ENCODE results near the gene UBR1. TPM values are rescaled to one million over a fixed set of nuclear protein-coding genes. Genes with fewer than 3 reads are reported as not detected.

Gene UBR1
- total RNA-seq, 1 experiment from 2014 or later = 22.2 TPM

DNA sequence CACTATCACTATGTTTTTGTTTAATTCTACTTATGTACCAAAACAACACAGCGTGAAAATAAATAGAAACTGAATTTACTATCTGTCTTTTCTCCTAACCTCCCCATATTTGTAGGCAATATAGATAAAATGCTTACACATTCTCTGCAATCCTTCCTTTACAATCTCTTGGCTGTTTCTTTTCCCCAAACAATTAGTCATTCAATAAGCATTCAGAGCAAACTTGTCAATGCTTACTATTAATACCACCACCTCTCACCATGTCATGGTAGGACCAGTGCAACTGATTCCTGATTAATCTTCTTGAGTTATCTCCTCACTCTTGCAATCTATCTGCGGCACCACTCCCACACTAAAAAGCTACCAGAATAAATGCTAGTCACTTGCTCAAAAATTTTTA is 111.3 kb downstream of the UBR1 start:
- H3K23me2 ChIP-seq (ENCODE audit: insufficient read length, low read depth, low read length, poor library complexity, severe bottlenecking) = no peaks in the 10 kb centered on the region
- peaks cover 2 to 10% of the 10 kb centered on the region in 2 experiments; a peak in 2 of 4 replicates for H3K4me1 Mint-ChIP-seq
- no peak overlapping the region for H3K56ac ChIP-seq (ENCODE audit: insufficient read length, low read depth, low read length)
- H3K14ac ChIP-seq (ENCODE audit: insufficient read depth, low read length) = no peak overlapping the region
- H3K79me2 ChIP-seq (ENCODE audit: insufficient read depth, low read length) = no peaks in the 10 kb centered on the region
- H3K36me3 Mint-ChIP-seq (ENCODE audit: insufficient read depth in 1 of 3, low read depth in 3 of 3) = peaks cover 2 to 21% (median 17%) of the 10 kb centered on the region in 3 experiments; a peak in 5 of 7 replicates
- no peak overlapping the region for H4K8ac ChIP-seq (replicated peaks; ENCODE audit: insufficient read length, low read depth, low read length)
- H3T11ph ChIP-seq (ENCODE audit: low read length) = no peak overlapping the region
- no peaks in the 10 kb centered on the region for H4K20me1 ChIP-seq (ENCODE audit: control insufficient read depth, insufficient read depth, insufficient read length)
- H3K4me3 Mint-ChIP-seq = no peak overlapping the region
- H3K27ac ChIP-seq (ENCODE audit: insufficient read length, low read depth, low read length) = no peak overlapping the region
- H3K9ac ChIP-seq (ENCODE audit: extremely low read depth, insufficient read length, low read length) = no peak overlapping the region
- H3K27me3 Mint-ChIP-seq (ENCODE audit: low read depth) = no peaks in the 10 kb centered on the region
- no peak overlapping the region for H4K91ac ChIP-seq (ENCODE audit: insufficient read length, low read depth, low read length)
- no CpG with 5 or more reads among the region's 2 CpGs for WGBS (ENCODE audit: extremely low coverage, insufficient read length, low lambda C conversion rate)
- H3K4me2 ChIP-seq (ENCODE audit: insufficient read depth, insufficient read length, low read length) = no peak overlapping the region
- H2AK5ac ChIP-seq (ENCODE audit: insufficient read length, low read length) = no peak overlapping the region
- H3K27me3 ChIP-seq (ENCODE audit: insufficient read depth, low read length) = no peaks in the 10 kb centered on the region
- no peak overlapping the region for H2BK15ac ChIP-seq (ENCODE audit: low read depth, low read length)
- no peak for DNase-seq
- H2BK20ac ChIP-seq (ENCODE audit: low read depth, low read length, poor library complexity, severe bottlenecking) = no peak overlapping the region
- H3K4me1 ChIP-seq (ENCODE audit: insufficient read depth, low read length) = peaks cover 2% of the 10 kb centered on the region; the same call in 1 of the 2 replicates
- no peak overlapping the region for H3K4ac ChIP-seq (ENCODE audit: low read depth, low read length)
- H3K18ac ChIP-seq (ENCODE audit: insufficient read length, low read depth, low read length) = no peak overlapping the region
- H3K23ac ChIP-seq (ENCODE audit: insufficient read length, low read depth, low read length) = no peak overlapping the region
- no peaks in the 10 kb centered on the region for H3K9me3 Mint-ChIP-seq
- H2AFZ ChIP-seq (ENCODE audit: low read length) = no peak overlapping the region
- no peaks in the 10 kb centered on the region for H3K9me3 ChIP-seq (ENCODE audit: control insufficient read depth, low read depth, low read length)
- H3K79me1 ChIP-seq (ENCODE audit: insufficient read depth, low read depth, low read length, poor library complexity, severe bottlenecking) = no peaks in the 10 kb centered on the region
- H2BK12ac ChIP-seq (ENCODE audit: insufficient read length, low read depth, low read length) = no peak overlapping the region
- no peak overlapping the region for H2BK120ac ChIP-seq (ENCODE audit: low read depth, low read length, poor library complexity, severe bottlenecking)
- peak overlapping the region in 1 of 3 experiments; percentile 17; a peak in 1 of 7 replicates for H3K27ac Mint-ChIP-seq
- no peak overlapping the region for H4K5ac ChIP-seq (ENCODE audit: insufficient read length, low read depth, low read length)
- TF ChIP-seq, protein P1, sequence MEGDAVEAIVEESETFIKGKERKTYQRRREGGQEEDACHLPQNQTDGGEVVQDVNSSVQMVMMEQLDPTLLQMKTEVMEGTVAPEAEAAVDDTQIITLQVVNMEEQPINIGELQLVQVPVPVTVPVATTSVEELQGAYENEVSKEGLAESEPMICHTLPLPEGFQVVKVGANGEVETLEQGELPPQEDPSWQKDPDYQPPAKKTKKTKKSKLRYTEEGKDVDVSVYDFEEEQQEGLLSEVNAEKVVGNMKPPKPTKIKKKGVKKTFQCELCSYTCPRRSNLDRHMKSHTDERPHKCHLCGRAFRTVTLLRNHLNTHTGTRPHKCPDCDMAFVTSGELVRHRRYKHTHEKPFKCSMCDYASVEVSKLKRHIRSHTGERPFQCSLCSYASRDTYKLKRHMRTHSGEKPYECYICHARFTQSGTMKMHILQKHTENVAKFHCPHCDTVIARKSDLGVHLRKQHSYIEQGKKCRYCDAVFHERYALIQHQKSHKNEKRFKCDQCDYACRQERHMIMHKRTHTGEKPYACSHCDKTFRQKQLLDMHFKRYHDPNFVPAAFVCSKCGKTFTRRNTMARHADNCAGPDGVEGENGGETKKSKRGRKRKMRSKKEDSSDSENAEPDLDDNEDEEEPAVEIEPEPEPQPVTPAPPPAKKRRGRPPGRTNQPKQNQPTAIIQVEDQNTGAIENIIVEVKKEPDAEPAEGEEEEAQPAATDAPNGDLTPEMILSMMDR (conservative IDR thresholded peaks at IDR 0.05) = no peak
- no peak overlapping the region for H2BK5ac ChIP-seq (ENCODE audit: insufficient read length, low read length)
